ENCODE results near the gene MIGA1. TPM values are rescaled to one million over a fixed set of nuclear protein-coding genes. Genes with fewer than 3 reads are reported as not detected.

The MIGA1 gene
- 8.8 and 14.7 TPM in 2 replicates for total RNA-seq

GRCh38 chr1:77779529-77780281 is at the start of gene MIGA1:
TSS of gene MIGA1 (plus strand) at chr1:77779649. CDS start at chr1:77783253, 3,604 bp downstream.

GRCh38 chr1:77759071-77760028 is 20.1 kb upstream of the MIGA1 start, which contains the start of gene USP33:
TSS of gene USP33 (minus strand) at chr1:77759852. CDS start at chr1:77741697, 18,155 bp downstream.

GRCh38 chr1:77888081-77888780 is 108.8 kb downstream of the MIGA1 start, which contains the start of gene NEXN:
TSS of gene NEXN (plus strand) at chr1:77888624. CDS start at chr1:77916107, 27,483 bp downstream.

Other genes starting within 250 kb of the MIGA1 start
- 65.0 and 135 TPM in 2 replicates for gene ZZZ3, start 97.0 kb upstream of the MIGA1 start, total RNA-seq
- 59.1 and 89.1 TPM in 2 replicates for gene USP33, start 19.8 kb upstream of the MIGA1 start, total RNA-seq
- gene NEXN, start 109.0 kb downstream of the MIGA1 start, total RNA-seq, result 1.6 and 3.0 TPM in 2 replicates
- 121 and 158 TPM in 2 replicates for gene FUBP1, start 199.4 kb downstream of the MIGA1 start, total RNA-seq
- 131 and 237 TPM in 2 replicates for gene DNAJB4, start 225.3 kb downstream of the MIGA1 start, total RNA-seq